ENCODE data around the gene COL4A2.

The COL4A2 gene

DNA sequence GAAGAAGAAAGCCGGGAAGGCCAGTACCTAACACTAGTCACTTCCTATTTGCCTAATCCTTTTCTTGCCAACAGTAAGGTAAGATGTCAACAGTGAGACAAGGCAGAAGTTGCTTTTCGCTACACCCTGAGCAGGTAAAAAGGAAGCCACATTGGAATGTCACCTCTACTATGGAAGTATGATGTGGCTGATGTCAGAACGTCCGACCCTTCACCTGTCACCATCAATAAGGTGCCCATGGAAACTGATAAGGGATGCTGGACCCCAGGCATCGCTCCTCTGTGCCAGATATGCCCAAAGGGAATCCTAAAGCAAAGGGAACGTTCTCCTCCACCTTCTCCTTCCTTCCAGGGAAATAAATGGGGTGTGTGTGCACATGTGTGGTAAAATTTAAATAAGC is 34.4 kb upstream of the COL4A2 start:
- DNase-seq = no peak

DNA sequence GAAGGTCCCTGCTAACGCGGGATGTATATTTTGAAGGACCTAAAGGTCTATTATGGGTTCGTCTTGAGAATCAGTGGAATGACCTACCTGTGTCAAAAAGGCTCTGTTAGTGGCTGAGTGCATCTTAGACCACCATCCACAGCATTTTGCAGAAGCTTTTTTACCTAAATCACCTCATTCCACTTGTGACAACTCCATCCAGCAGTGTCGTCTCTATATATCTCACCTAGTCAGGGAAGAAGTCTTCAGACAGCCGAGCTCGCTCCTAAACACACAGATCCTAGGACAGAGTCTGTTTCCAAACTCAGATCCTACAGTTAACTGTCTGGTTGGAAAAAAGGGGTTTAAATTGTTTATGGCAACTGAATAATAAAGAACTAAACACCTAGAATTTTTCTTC is 33.8 kb upstream of the COL4A2 start:
- DNase-seq = no peak

DNA sequence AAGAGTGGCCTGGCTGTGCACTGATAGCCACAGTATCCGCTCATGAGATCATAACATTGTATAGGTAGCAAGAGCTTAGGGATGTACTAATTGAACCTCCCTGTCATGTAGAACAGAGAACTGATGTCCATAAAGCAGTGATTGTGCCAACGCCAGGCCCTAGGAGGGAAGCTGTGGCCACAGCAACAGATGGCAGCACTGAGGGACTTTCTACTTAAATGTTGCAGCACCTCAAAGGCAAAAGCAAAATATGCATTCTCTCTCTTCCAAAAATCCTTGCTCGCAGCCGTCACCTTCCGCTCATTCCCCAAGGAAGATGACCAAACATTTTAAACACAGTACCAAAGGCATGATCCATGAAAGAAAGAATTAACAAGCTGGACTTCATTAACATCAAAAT is 32.4 kb upstream of the COL4A2 start:
- no peak for DNase-seq

DNA sequence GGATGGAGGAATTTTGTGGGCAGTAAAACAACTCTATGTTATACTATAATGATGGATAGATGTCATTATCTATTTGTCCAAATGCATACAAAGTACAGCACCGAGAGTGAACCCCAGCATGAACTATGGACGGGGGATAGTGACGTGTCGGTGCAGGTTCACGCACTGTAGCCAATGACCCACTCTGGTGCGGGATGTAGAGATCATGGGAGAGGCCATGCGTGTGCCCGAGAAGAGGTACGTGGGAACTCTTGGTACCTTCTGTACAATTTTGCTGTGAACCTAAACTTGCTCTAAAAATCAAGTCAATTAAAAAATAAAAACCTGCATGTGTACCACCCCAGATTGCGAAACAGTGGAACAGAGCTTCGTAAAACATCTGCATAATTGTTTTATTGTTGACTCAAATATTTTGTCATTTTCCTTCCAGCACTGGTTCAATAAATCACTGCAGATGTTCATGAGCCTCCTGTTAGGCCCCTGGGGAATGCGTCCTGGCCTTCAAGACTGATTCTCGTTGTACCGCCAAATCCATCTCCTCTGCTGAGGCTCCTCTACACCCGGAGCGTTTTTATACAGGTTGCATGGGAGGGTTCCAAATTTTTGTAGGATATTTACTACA is 31.0 kb upstream of the COL4A2 start:
- no peak for DNase-seq

DNA sequence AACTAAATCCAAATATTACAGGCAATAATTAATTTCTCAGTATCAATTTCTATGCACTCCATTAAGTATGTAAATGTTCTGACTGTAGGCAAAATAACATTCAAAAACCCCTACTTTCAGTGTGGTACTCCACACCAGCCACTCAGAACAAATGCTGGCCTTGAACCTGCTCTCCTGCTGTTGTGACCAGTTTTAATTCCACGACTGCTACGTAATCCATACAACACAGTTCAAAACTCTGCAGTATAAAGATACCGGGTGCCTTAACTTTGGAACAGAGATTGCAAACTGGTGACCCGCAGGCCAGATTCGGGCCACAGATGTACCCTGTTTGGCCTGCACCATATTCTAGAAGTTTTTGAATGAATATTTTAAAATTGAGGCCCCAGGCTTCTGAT is 30.5 kb upstream of the COL4A2 start:
- no peak for DNase-seq

DNA sequence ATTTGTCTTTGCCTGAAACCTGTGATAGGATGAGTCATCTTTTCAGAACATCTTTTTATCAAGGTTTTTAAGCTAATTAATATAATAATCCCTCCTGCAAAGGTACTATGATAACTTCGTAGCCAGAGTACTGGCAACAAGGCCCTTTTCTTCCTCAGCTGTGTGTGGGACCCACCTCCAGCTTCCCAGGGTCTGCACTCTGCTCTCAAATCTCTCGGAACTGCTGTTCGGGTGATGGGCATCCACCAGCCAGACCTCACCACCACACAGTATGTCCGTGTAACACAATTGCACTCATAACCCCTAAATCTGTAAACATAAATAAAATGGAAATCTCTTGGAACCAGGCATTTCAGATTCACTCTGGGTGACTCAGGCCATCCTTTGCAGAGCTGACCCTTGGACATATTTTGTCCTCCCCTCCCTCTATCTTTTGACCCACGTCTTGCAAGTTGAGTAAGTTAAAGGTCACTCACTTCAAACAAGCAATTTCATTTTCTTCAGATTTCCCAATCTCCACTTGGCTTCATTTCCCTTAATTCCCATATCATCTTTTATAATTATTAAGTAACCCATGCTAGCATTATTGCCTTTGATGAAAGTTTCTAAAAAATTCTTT is 29.6 kb upstream of the COL4A2 start:
- DNase-seq = no peak

DNA sequence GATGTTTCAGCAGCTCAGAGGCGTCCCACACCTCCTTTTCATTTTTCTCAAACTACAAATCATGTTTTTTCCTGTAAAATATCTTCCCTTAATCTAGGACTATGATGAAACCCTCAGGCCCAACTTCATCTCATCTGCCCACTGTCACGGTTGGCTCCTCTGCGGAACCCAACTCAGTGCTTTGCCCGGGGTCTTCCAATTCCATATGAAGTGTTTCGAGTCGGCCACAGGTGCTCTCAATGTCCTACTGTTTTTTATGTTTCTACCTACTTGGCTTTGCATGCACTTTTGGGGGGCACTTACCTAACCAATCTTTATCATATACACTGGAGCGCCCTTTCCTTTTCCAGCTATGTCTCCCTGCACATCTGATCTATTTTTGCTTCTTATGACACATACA is 28.2 kb upstream of the COL4A2 start:
- DNase-seq = no peak

DNA sequence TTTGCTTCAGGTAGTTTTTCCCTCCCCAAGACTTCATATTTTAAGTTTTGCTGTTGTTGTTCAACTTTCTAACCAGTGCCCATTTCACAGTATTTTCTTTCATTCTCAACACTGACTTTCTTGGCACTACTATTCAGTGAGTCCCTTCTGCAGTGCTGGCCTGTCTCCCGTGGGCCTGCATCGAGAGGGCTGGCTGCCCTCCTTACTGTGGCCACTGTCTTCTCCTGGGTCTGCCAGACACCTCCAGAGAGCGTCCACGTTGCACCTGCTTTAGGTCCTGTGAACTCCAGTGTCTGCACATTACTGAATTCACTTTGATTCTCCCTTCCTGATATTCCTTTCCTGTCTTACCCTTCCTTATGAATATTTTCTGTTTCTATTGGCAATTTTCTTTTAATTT is 27.4 kb upstream of the COL4A2 start:
- DNase-seq = no peak

DNA sequence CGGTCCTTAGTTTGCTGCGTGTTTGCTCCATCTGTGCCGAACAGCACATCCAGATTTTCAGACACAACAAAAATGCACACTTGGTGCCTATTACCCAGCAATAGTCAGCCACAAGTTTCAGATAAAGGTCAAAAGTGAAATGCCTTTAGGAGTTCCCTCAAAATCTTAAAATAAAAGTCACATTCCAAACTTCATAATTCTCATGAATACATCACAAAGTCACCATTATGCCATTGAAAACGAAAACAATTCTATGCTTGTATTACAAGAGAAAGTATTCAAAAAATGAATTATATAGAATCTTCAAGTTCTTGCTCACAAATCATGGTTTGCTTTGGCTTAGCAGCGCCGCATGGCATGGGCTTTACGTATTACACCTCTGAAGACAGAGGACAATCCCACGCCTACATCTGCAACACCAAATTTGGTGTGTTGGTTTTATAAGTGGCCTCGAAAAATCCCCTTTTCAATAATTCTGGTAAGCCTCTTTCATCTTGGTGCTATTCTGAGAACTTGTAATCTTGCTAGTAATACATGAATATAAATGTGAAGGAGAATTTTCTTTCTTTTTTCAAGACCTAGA is 26.8 kb upstream of the COL4A2 start:
- DNase-seq = no peak

DNA sequence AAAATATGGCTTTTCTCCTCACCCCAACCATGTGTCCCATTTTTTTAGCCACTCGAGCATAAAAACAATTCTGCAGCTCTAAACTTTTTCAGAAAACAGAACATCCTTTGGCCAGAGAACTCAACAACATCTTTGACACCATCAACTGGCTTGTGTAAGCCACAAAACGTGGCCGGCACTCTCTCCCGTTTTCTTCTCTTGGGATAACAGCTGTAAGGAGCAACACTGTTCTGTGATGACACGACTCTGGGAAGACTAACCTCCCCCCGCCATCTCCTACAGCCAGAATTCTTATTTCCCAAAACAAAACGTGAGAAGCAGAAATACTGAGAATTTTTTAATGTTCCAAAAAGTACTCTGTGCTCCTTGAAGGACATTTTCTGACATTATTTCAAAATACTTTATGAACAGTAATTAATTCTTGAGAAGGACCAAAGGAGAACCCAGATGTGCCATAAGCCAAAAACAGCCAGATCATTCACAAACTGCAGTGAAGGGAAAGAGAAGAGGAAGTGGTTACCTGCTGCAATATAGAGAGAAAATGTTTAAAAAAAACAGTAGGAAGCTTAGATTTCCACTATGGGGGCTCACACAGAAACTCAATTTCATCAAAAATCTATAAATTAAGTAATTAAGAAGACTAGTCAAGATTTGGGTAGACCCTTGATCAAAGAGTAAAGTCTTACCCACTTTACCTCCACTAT is 25.9 kb upstream of the COL4A2 start:
- DNase-seq = no peak

DNA sequence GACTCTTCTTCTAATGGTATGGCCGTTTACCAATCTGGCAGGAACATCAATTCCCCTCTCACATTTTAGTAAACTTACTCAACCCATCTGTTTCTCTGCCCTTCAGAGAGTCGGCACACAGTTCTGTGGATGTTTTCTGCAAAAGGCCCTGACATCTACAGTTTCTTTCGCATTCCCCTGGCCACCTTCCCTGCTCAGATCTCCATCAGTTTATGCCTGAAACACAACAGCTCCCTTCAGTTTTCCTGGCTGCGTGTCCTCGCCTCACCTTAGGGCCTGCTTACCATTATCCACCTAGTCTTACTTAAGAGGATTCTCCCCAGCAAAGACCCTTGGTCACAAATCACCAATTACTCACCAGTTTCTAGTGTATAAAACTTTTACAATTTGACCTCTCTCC is 25.3 kb upstream of the COL4A2 start:
- DNase-seq = no peak

DNA sequence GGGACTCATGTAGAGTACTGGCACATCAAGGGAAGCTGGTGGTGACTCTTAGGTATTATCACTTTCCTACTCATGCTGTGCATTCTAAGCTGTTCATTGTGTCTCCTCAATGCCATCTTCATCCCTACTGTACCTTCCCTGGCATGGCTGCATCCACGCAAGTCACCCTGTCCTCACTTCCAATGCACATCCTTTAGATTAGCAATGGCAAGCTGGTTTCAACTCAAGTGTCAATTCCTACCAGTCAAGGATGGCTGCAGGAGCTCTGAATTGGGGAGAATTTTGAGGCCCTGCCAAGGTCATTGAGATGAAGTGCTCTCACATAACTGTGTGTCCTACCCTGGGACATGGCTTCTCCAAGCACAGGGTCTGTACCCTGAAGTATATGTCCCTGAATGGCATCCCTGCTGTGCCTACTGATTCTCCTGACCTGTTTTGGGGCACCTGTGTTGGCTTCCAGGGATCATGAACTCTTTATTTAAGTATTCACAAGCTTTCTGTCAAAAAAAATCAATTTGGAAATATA is 24.7 kb upstream of the COL4A2 start:
- no peak for DNase-seq

DNA sequence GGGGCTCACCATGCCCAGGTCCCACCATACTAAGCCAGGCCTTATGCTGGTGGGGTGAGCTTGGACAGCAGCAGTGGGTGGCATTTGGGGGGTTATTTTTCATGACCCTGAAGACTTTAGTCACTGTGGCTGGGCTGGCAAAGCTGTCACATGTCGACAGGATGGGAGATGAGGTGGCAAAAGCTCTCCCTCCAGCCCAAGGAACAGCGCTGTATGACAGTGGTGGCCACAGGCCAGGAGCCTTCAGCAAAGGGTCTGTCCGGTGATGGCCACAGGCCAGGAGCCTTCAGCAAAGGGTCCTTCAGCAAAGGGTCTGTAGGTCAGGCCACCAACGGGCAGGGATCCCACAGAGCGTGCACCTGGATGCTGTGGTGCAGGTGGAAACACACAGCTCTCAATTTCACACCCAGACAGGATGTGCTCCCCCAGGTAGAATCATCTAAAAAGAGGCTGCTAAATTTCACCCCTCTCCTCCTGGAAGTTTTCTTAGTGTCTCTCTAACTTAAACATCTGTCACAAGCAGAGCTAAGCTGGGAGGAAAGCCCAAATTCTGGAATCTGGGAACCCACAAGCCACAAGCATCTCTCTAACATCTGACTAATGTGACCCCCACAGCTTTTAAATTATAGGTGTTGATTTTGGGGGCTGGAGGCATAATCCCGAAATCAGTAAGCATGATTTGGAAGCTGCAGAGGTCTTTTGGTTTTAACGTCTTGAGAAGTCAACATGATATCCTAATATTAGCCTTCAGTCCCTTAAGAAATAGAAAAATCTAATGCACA is 23.2 kb upstream of the COL4A2 start:
- DNase-seq = no peak

DNA sequence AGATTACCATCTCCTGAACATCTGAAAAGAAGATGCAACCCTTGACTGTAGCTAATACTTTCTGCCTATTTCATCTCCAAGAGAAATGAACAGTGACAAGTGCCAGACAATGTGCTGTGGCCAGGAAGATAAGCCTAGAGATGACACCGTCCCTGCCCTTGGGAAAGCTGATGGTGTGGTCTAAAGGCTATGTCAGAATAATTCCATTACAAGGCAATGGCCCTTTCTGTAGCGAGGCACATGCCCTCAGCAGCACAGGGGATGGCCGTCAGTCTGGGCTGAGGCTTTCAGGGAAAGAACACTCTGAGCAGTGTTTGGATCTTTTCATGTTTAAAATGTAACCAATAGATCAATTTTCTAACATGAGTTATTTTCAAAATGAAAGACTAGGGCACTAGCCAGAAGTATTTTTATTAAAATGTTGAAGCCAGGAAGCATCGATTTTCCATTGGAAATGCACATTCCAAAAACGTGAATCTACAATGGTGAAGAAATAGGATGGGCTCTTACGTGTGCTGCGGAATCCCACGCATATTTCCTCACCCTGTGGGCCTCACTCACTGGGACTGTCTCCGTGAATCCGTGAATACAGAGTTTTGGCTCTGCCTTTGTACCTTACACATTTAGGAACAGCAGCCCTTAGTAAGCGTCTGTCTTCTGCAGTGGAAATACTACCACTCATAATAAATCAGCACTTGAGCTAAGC is 22.2 kb upstream of the COL4A2 start:
- no peak for DNase-seq

DNA sequence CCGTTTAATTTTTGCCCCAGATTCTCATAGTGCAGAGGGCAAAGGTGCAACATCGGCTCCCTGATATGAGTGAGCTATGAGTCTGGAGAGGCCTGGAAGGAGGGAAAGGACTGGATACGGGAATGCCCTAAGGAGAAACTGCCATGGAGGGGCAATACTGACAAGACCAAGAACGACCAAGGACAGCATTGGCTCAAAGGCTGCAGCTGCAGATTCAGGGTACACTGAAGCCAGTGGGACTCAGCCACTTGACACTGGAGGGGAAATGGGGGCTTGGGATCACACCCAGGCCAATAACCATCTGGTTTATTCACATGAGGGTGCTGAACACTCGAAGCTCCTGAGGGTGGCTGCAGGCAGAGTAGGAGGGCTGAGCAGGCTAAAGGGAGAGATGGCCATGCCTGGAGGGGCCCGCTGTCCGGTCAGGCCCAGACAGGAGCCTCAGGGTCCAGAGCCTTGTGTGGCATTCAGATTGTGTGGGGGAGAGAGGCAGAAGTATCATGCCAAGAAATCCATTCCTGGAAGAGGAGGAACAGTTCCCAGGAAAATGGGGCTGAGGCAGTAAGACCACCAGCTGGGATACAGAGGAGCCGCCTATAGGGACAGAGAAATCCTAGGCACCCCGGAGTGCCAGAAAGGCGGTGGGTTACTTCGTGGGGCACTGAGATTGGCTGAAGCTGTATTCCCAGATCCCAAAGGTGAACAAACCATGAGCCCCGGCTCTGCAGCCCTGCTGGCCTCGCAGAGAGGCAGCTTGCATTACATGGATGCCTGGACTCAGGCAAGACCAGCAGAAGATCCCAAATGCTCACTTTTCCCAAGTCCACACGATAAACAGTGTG is 20.9 kb upstream of the COL4A2 start:
- no peak for DNase-seq

DNA sequence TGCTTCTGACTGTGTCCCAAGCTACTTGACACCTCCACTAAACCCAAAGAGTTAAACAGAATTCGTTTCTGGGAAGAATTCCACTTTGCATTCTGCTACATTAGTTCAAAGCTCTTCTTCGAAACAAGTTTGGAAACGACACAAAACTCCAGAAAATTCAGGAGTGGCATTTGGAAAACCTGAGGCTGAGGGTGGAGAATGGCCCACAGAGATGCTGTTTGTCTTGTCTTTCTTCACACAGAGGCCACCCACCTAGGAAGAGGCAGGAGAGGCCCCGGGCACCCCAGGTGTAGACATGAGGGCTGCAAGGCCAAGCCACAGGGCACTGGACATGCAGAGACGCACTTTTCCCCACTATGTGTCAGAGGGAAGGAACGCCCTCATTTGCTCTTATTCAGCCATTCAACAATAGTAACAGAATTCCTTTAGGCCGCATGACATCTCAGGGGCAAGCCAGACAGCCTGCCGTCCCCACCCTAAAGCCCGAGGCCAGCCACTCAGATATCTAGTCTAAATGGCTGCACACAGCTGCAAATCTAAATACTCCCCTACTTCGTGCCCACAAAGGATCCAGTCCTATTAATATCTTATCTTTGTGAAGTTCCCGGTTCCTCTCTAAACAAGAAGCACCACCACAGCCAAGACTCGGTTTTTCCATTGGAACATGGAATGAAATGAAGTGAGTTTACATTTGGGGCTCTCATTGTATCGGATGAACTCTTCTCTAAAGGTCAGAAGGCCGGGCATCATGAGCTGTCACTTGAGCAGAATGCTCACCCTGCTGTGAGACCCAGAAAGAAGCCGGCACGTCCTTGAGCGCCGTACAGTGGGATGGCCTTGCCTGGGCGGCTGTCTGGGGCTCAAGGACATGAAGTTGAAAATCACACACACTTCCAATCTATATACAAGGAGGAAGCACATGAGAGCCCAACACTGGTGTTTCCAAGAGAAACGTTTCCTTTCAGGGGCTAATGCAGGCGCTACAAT is 20.0 kb upstream of the COL4A2 start:
- no peak for DNase-seq

DNA sequence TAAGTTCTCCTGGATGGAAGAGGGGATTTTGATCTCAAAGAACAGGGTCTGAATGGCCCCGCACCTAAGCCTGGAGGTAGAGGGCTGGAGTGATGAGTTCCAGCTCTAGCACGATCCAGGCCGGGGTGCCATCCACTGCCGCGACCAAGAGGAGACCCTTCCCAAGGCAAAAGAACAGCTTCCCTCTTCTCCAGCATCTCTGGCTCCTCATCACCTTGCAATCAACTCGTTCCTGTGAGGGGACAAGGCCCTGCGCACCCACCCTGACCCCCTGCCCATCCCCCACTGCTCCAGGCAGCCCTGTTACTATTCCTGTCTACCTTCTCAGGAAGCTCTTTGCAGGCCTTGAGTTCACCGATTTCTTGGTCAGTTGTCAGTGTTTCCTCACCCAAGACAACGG is 17.9 kb upstream of the COL4A2 start:
- DNase-seq = no peak

DNA sequence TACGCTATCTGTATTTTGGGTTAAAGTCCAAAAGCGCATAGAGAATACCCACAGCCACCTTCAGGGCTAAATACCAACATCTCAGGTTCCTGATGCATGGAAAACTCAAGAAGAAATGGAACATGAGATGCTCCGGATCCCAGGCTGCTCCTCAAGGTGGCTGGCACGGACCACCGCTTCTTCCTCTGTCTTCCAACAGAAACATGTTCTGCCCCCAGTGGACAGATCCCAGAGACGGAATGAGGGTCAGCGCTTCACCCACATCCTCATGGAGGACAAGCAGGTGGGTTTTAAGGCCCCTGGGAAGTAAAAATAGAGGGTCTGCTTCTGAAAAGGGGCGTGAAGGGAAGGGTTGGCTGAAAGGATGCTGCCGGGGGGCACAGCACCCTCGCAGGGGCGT is 17.4 kb upstream of the COL4A2 start:
- DNase-seq = no peak

DNA sequence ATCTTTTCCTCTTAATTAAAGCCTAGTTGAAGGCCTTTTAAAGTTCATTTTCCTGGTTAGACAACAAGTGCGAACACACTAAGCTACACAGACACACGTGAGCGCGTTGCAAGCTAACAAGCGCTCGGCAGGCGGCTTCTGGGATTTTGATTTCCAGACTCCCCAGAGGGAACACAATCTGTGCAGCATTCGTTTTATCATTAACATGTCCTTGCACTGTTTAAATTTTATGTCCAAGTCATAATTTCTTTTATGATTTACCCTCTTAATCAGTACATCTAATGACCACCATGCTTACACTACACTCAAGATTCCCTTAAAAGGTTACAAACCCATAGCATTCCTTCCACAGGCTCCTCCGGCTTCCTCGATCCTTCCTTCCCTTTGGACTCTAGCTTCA is 16.9 kb upstream of the COL4A2 start:
- DNase-seq = no peak

DNA sequence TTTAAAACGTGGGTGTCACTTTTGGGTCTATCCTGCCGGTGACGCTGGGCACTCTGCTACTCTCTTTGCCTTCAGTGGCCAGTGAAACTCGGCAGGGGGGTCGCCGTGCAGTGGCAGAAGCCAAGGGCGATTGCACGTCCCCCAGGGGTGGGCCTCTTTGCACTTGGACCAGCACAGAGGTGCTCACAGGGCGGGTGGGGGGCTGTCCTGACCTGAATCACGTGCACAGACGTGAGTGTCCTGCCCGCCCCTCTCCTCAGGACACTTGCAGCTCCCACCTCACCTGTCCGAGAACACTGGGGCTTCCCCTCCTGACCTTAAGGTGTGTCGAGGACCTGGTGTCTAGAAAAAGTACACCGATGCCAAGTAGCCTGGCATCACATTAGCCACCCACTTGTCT is 16.3 kb upstream of the COL4A2 start:
- no peak for DNase-seq
